Measurements from ENCODE around the gene HUS1. TPM values are rescaled to one million over a fixed set of nuclear protein-coding genes. Genes with fewer than 3 reads are reported as not detected.

Gene HUS1
- 10 to 100 TPM; 39.4 to 40.3 TPM for total RNA-seq
- polyA plus RNA-seq (ENCODE audit: insufficient read depth, low read depth, low replicate concordance), result 18.4 TPM
- long read RNA-seq, donor 1, partial matches to known transcripts, result 0 of 10 reads
- long read RNA-seq, donor 1, other reads (novel, unspliced or antisense), result 6 of 10 reads
- long read RNA-seq, donor 2, transcript HUS1-201 (8 exons, 2,935 nt), result major isoform, 6 of 8 reads
- long read RNA-seq, donor 2, partial matches to known transcripts, result 0 of 8 reads
- long read RNA-seq, donor 2, other reads (novel, unspliced or antisense), result 0 of 8 reads

DNA sequence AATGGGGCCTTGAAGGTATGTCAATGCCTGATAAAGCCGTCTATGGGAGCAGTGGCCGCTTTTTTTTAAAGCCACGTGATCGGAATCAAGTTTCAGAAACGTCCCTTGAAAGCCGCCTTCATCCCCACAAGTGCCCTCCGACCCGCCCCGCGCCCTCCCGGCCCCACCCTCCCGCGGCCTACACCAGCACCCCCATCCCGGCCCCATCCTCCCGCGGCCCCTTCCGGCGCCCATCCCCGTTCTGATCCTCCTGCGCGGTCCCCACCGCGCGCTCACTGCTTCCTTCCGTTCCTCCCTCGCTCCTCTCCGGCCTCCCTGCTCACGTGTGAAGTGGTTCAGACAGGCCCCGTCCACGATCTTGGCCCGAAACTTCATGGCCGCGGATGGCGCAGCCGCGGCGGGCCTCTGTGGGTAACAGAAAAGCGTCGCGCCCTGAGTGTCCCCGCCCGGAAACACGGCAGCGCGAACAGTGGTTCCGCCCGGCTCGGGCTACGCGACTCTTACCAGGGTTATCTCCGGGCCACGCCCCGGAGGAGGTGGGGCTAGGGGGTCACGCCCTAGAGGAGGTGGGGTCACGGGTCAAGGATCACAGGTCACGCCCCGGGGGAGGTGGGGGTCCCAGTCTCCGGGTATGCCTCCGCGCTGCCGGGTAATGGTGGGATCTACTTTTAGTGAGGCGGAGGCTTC is at the start of gene HUS1:
Gene HUS1, minus strand, starts transcription at position 471 of the 687 bp plus-strand sequence. Its CDS starts 96 bp downstream, at position 375.
- no peak for TF ChIP-seq CTCF (IDR thresholded peaks at IDR 0.05)
- intact Hi-C loops (cut with DNase I; ENCODE audit: low total_unique reads), result no loop called here
- Histone ChIP-seq H3K4me3 (peak within 1 kb of the TSS; percentile 78 to 88), H3K36me3 (ENCODE audit: low read depth, missing control alignments) (peaks cover 4% of the 10 kb centered on the region), H3K9me3 (no peaks in the 10 kb centered on the region), H3K4me1 (peaks cover 10% of the 10 kb centered on the region), H3K27me3 (no peaks in the 10 kb centered on the region), H3K27ac (peak within 1 kb of the TSS; percentile 75 to 85)
- peak; percentile 97 for DNase-seq
- WGBS, 2 donors, result 1% methylated on average over 54 to 61 of the region's 62 CpGs

DNA sequence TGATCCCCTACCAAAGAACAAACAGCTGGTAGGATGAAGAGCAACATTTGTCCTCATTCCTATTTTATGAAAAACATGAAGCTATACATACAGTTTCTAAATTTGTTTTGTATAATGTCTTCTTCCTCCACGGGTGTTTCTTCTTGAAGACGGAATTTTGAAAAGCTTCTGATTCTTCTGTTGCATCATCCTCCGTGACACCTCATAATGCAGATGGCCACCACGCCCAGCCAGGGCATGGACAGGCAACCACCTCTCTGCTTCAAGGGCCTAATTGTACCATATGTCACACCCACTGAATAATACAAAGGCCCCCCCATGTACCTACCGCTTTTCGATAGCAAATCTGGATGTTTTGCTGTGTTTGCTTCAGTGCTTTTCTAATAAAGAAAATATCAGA is 49.5 kb upstream of the HUS1 start, which contains the start of gene SUN3:
Gene SUN3, minus strand, starts transcription at position 170 of the 400 bp plus-strand sequence. Its CDS starts 169 bp downstream, at position 1.
- H3K9me3 ChIP-seq, result no peaks in the 10 kb centered on the region
- no peak for DNase-seq
- H3K27ac ChIP-seq, result no peak within 1 kb of the TSS
- H3K27me3 ChIP-seq, result no peaks in the 10 kb centered on the region
- TF ChIP-seq CTCF (IDR thresholded peaks at IDR 0.05) (no peak), POLR2A (IDR thresholded peaks at IDR 0.05) (no peak)
- no peaks in the 10 kb centered on the region for H3K4me1 ChIP-seq
- 61 to 67% methylated on average over 6 of the region's 6 CpGs for WGBS, 2 donors
- H3K36me3 ChIP-seq (ENCODE audit: low read depth, missing control alignments), result no peaks in the 10 kb centered on the region
- intact Hi-C loops (cut with DNase I; ENCODE audit: low total_unique reads), result no loop called here
- no peak within 1 kb of the TSS for H3K4me3 ChIP-seq

DNA sequence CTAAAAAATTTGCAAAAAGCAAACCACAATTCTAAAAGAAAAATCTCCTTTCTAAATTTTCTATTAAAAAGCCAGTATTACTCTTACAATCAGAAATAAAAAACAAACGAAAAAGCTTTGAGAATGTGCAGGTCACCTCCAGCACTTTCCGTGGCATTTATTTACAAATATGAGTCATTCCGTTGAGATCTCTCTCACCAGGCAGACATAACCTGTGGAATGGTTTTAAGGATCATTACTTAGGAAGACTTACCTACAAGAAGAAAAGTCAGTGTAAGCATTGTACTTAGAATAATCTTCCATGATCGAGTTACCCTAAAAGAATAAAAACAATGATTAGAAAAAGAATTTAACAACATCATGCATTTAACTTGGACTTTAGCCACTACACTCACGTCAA is 46.2 kb upstream of the HUS1 start:
- Histone ChIP-seq H3K27me3 (no peaks in the 10 kb centered on the region), H3K9me3 (no peaks in the 10 kb centered on the region), H3K36me3 (ENCODE audit: low read depth, missing control alignments) (no peaks in the 10 kb centered on the region), H3K4me3 (no peak overlapping the region), H3K27ac (no peak overlapping the region), H3K4me1 (no peaks in the 10 kb centered on the region)
- 80 to 83% methylated on average over 5 of the region's 5 CpGs for WGBS, 2 donors
- intact Hi-C loops (cut with DNase I; ENCODE audit: low total_unique reads), result no loop called here
- TF ChIP-seq CTCF (IDR thresholded peaks at IDR 0.05), result no peak
- no peak for TF ChIP-seq POLR2A (IDR thresholded peaks at IDR 0.05)
- no peak for DNase-seq

GRCh38 chr7:48017674-48018073 is 38.3 kb upstream of the HUS1 start:
- intact Hi-C loops (cut with DNase I; ENCODE audit: low total_unique reads), result no loop called here
- no peak for TF ChIP-seq CTCF (IDR thresholded peaks at IDR 0.05)
- no peak for TF ChIP-seq POLR2A (IDR thresholded peaks at IDR 0.05)
- Histone ChIP-seq H3K27me3 (no peaks in the 10 kb centered on the region), H3K27ac (no peak overlapping the region), H3K9me3 (no peaks in the 10 kb centered on the region), H3K36me3 (ENCODE audit: low read depth, missing control alignments) (no peaks in the 10 kb centered on the region), H3K4me1 (no peaks in the 10 kb centered on the region), H3K4me3 (no peak overlapping the region)
- 90 to 93% methylated on average over 4 of the region's 4 CpGs for WGBS, 2 donors
- no peak for DNase-seq

Data from testis (tissue), 5 donors.